GM12878 (cell line): Measurements from ENCODE around the gene PDHA2. TPM values are rescaled to one million over a fixed set of nuclear protein-coding genes. Genes with fewer than 3 reads are reported as not detected.

Source experiments
- ATAC-seq: fragments of 200-7000 bp; cut with Tn5 transposase; 3 replicates; pipeline ENCODE4 v1.9.1; 2020; ENCODE audit warnings: mild to moderate bottlenecking, moderate library complexity
- BruUV-seq: library from RNA; stranded (reverse); fragments of 400-500 nt; replicated peaks from 2 replicates; lab custom pipeline; 2021; lab: Mats Ljungman, UMichigan
- CTCF ChIA-PET: fragments of 300-600 bp; sonication (Branson Sonifier 250); formaldehyde crosslinking; extraction: SDS; loops from one replicate; lab custom pipeline; 2021; ENCODE audit warnings: inconsistent platforms; lab: Yijun Ruan, JAX
- POLR2A ChIA-PET: fragments of 350-600 bp; formaldehyde crosslinking; extraction: SDS; loops from one replicate; lab custom pipeline; 2021; ENCODE audit warnings: inconsistent platforms; lab: Charles Lee
- RAD21 ChIA-PET: fragments of 300-600 bp; sonication (Branson Sonifier 250); formaldehyde crosslinking; loops from one replicate; lab custom pipeline; 2023; ENCODE audit warnings: antibody characterized with exemption; ENCODE audit not compliant: unreplicated experiment; lab: Charles Lee
- SMC1A ChIA-PET: fragments of 300-600 bp; sonication (Branson Sonifier 250); formaldehyde crosslinking; loops from one replicate; lab custom pipeline; 2023; ENCODE audit not compliant: unreplicated experiment, uncharacterized antibody; lab: Charles Lee
- DNase-seq: peaks from one replicate; pipeline ENCODE4 v3.0.0-alpha.2; 2011; ENCODE audit warnings: low read depth, low spot score
- FAIRE-seq: peaks from 3 replicates; lab custom pipeline; 2011; peaks lifted over from hg19 to GRCh38; lab: Jason Lieb, UNC
- H2AFZ ChIP-seq: 2 replicates; pipeline ENCODE4 v1.6.0; 2011; ENCODE audit warnings: low read depth, low read length, control low read depth; ENCODE audit not compliant: control insufficient read depth
- H3K27ac ChIP-seq: 2 replicates; pipeline ENCODE4 v1.5.1; 2011; ENCODE audit warnings: control low read depth; ENCODE audit not compliant: control insufficient read depth, insufficient read depth
- H3K27me3 ChIP-seq, 2 experiments: replicated peaks in 1 of 2; 2 replicates each; pipeline versions ENCODE4 v1.6.0 to v1.6.1; 2011; ENCODE audit warnings: low read length in 1 of 2; ENCODE audit not compliant: control insufficient read depth in 2 of 2, insufficient read depth in 2 of 2
- H3K36me3 ChIP-seq, 2 experiments: 2 replicates each; pipeline ENCODE4 v1.5.1; 2011; ENCODE audit warnings: low read length in 1 of 2; ENCODE audit not compliant: control insufficient read depth in 2 of 2, insufficient read depth in 2 of 2
- H3K4me1 ChIP-seq: 2 replicates; pipeline ENCODE4 v1.6.1; 2011; ENCODE audit warnings: mild to moderate bottlenecking, low read length, moderate library complexity, mixed read lengths; ENCODE audit not compliant: control insufficient read depth, insufficient read depth
- H3K4me2 ChIP-seq: 2 replicates; pipeline ENCODE4 v1.6.0; 2011; ENCODE audit warnings: control low read depth; ENCODE audit not compliant: control insufficient read depth, insufficient read depth
- H3K4me3 ChIP-seq: fragments of 200-600 bp; sonication (generic); 2 replicates; pipeline ENCODE4 v1.5.1; 2016
- H3K79me2 ChIP-seq: 2 replicates; pipeline ENCODE4 v1.6.0; 2011; ENCODE audit warnings: low read length; ENCODE audit not compliant: control insufficient read depth, insufficient read depth
- H3K9ac ChIP-seq: 2 replicates; pipeline ENCODE4 v1.8.0; 2011; ENCODE audit warnings: low read length, control low read depth, mixed read lengths; ENCODE audit not compliant: control insufficient read depth, insufficient read depth
- H3K9me3 ChIP-seq: replicated peaks from 3 replicates; pipeline ENCODE4 v1.5.1; 2011; ENCODE audit warnings: mild to moderate bottlenecking, low read length; ENCODE audit not compliant: control insufficient read depth, insufficient read depth
- H4K20me1 ChIP-seq: 2 replicates; pipeline ENCODE4 v1.6.0; 2011; ENCODE audit not compliant: control insufficient read depth, insufficient read depth
- BCL3 ChIP-seq: IDR thresholded peaks from 2 replicates; pipeline ENCODE4 v1.6.1; 2011; ENCODE audit warnings: borderline replicate concordance, low read depth, mild to moderate bottlenecking, moderate library complexity, low read length; ENCODE audit not compliant: insufficient read depth, poor library complexity, severe bottlenecking
- ELK1 ChIP-seq: IDR thresholded peaks from 2 replicates; pipeline ENCODE4 v1.6.1; 2012; ENCODE audit warnings: low read depth, low read length, improper control_type of control experiment
- ESRRA ChIP-seq: IDR thresholded peaks from 2 replicates; pipeline ENCODE4 v1.6.1; 2012; ENCODE audit warnings: mild to moderate bottlenecking, low read length, improper control_type of control experiment
- IRF5 ChIP-seq: fragments of 450-650 bp; IDR thresholded peaks from 2 replicates; pipeline ENCODE4 v1.6.1; 2017; ENCODE audit warnings: borderline replicate concordance
- KDM1A ChIP-seq: fragments of 200-600 bp; sonication (generic); IDR thresholded peaks from 2 replicates; pipeline ENCODE4 v1.6.1; 2016; ENCODE audit warnings: borderline replicate concordance
- NFYA ChIP-seq: IDR thresholded peaks from 2 replicates; pipeline ENCODE4 v1.6.1; 2011; ENCODE audit warnings: low read depth, mild to moderate bottlenecking, low read length, improper control_type of control experiment, borderline replicate concordance
- PML ChIP-seq: IDR thresholded peaks from 2 replicates; pipeline ENCODE4 v1.6.1; 2012; ENCODE audit warnings: low read length, inconsistent platforms
- REST ChIP-seq: IDR thresholded peaks from 2 replicates; pipeline ENCODE4 v1.6.1; 2012; ENCODE audit warnings: mild to moderate bottlenecking, low read depth, low read length
- STAT1 ChIP-seq: fragments of 450-650 bp; conservative IDR thresholded peaks from 2 replicates; pipeline ENCODE4 v1.6.1; 2014; ENCODE audit warnings: antibody characterized with exemption, mild to moderate bottlenecking
- SUZ12 ChIP-seq: fragments of 200-600 bp; sonication (generic); IDR thresholded peaks from one replicate; pipeline ENCODE4 v1.6.1; 2018; ENCODE audit warnings: antibody characterized with exemption, mild to moderate bottlenecking; ENCODE audit not compliant: unreplicated experiment
- ZNF207 ChIP-seq: fragments of 450-650 bp; IDR thresholded peaks from 2 replicates; pipeline ENCODE4 v1.6.1; 2014; ENCODE audit warnings: antibody characterized with exemption, mild to moderate bottlenecking, borderline replicate concordance
- WGBS: methylation state at CpG from one replicate; pipeline ENCODE4 v1.1.6; 2016; ENCODE audit warnings: low lambda C conversion rate; ENCODE audit not compliant: insufficient replicate concordance, insufficient coverage; ENCODE audit errors: missing lambda C conversion rate; 5-methylcytosine and 5-hydroxymethylcytosine counted together
- in situ Hi-C: fragments of 300-500 bp; cut with MboI; formaldehyde crosslinking; loops from 9 replicates; pipeline ENCODE4 v1.14.3; 2018; ENCODE audit warnings: mixed read lengths
- intact Hi-C: fragments of 100-400 bp; cut with micrococcal nuclease; formaldehyde crosslinking; loops from one replicate; pipeline ENCODE4 v1.14.2; 2022; ENCODE audit not compliant: unreplicated experiment
- polyA plus RNA-seq, 11 experiments: library from polyadenylated mRNA; depleted of rRNA in 4 of 11; unstranded in 6 of 11; stranded (reverse) in 5 of 11; fragments of >200 nt; fragmentation: Nextera tagmentation in 4 of 11; fragmentation: Illumina TruSeq in 1 of 11; extraction: Ambion mirVana in 4 of 11; extraction: Trizol in 1 of 11; gene quantifications; 1 replicate in 1 of 11; 2 replicates in 10 of 11; pipeline versions ENCODE4 v1.2.1 to v1.2.3, GENCODE V29; 2011 to 2016; ENCODE audit warnings: inconsistent platforms in 2 of 11, missing spikeins in 2 of 11, low read depth in 1 of 11
- total RNA-seq, 4 experiments: library from RNA; depleted of rRNA in 3 of 4; stranded (reverse); fragments of >200 nt in 3 of 4; fragmentation: Illumina TruSeq in 1 of 4; extraction: Trizol in 1 of 4; gene quantifications; 2 replicates each; pipeline versions ENCODE4 v1.2.1 to v1.2.3, GENCODE V29; 2013 to 2021

The PDHA2 gene
- total and polyA plus RNA-seq, 10 of the 15 experiments (the other 5 are each of a cell fraction or from before 2014, with no cell fraction given), result not detected

GRCh38 chr4:95850161-95850560, 10.3 kb downstream of the PDHA2 start:
- Histone ChIP-seq H3K79me2 (no peaks in the 10 kb centered on the region), H4K20me1 (no peaks in the 10 kb centered on the region), H3K4me2 (no peak overlapping the region)
- SMC1A ChIA-PET, result no interaction called here
- ATAC-seq, result no peak
- in situ Hi-C loops (no loop called here), intact Hi-C loops (no loop called here)
- BruUV-seq, result no TSS peak
- TF ChIP-seq REST (no peak), ESRRA (no peak), STAT1 (no peak)
- TF ChIP-seq, all 136 proteins: peak for 0
- no peak overlapping the region for H3K4me3 ChIP-seq
- H3K9me3 ChIP-seq, result no peaks in the 10 kb centered on the region
- no peaks in the 10 kb centered on the region for H3K36me3 ChIP-seq
- ChIA-PET POLR2A (no interaction called here), CTCF (no interaction called here), RAD21 (no interaction called here)
- FAIRE-seq (no peak), DNase-seq (no peak)
- no peak overlapping the region for H3K9ac ChIP-seq
- no peak overlapping the region for H2AFZ ChIP-seq
- H3K27me3 ChIP-seq, result no peaks in the 10 kb centered on the region
- H3K4me1 ChIP-seq, result no peaks in the 10 kb centered on the region
- H3K27ac ChIP-seq, result no peak overlapping the region

- RAD21 ChIA-PET, result no interaction called here
- ATAC-seq (no peak; the same call in 2 of the 3 replicates), FAIRE-seq (no peak), DNase-seq (no peak)
- Histone ChIP-seq H4K20me1 (no peaks in the 10 kb centered on the region), H3K36me3 (no peaks in the 10 kb centered on the region), H3K4me3 (no peak overlapping the region), H3K27me3 (no peaks in the 10 kb centered on the region), H3K9me3 (no peaks in the 10 kb centered on the region), H3K9ac (no peak overlapping the region), H2AFZ (no peak overlapping the region), H3K79me2 (no peaks in the 10 kb centered on the region), H3K27ac (no peak overlapping the region), H3K4me2 (no peak overlapping the region), H3K4me1 (no peaks in the 10 kb centered on the region)
- CTCF ChIA-PET, result no interaction called here
- SMC1A ChIA-PET, result no interaction called here
- intact Hi-C loops, result no loop called here
- POLR2A ChIA-PET, result no interaction called here
- BruUV-seq, result no TSS peak
- WGBS, result 9% methylated on average over 1 of the region's 1 CpG
- in situ Hi-C loops, result no loop called here
- TF ChIP-seq NFYA, result no peak
- TF ChIP-seq ELK1, result no peak
- no peak for TF ChIP-seq IRF5
- no peak for TF ChIP-seq PML
- no peak for TF ChIP-seq KDM1A
- no peak for TF ChIP-seq SUZ12
- no peak for TF ChIP-seq ZNF207
- TF ChIP-seq BCL3, result no peak
Measured at GRCh38 chr4:95857761-95858160, 17.9 kb downstream of the PDHA2 start.
